Naive thymus-derived CD4-positive, alpha-beta T cell (primary cell): ENCODE results near the gene DDX39A. TPM values are rescaled to one million over a fixed set of nuclear protein-coding genes. Genes with fewer than 3 reads are reported as not detected.

ENCODE experiments used
- ATAC-seq: fragments of 150-1000 bp; cut with Tn5 transposase; 2 replicates; pipeline ENCODE4 v1.10.0; 2021; ENCODE audit warnings: mild to moderate bottlenecking, moderate library complexity
- CTCF ChIA-PET: fragments of 350-600 bp; sonication (Branson Sonifier 250); formaldehyde crosslinking; loops from one replicate; lab custom pipeline; 2021; ENCODE audit warnings: antibody characterized with exemption; lab: Charles Lee
- POLR2A ChIA-PET: fragments of 350-600 bp; sonication (Branson Sonifier 250); formaldehyde crosslinking; loops from one replicate; lab custom pipeline; 2021; ENCODE audit warnings: antibody characterized with exemption, inconsistent platforms; lab: Charles Lee
- DNase-seq, 9 donors: peaks; one replicate each; pipeline versions ENCODE4 v3.0.0 to v3.0.0-alpha.2; 2020 to 2022; ENCODE audit warnings: mixed read lengths in 1 of 9
- H3K27ac ChIP-seq: one replicate; pipeline ENCODE4 v1.7.0; 2013; ENCODE audit warnings: mild to moderate bottlenecking, low read depth, low read length, moderate library complexity
- H3K27me3 ChIP-seq, 2 donors: one replicate each; pipeline ENCODE4 v1.7.0; 2013; ENCODE audit warnings: low read length in 2 of 2, mild to moderate bottlenecking in 2 of 2, moderate library complexity in 2 of 2; ENCODE audit not compliant: control insufficient read depth in 2 of 2, insufficient read depth in 2 of 2
- H3K36me3 ChIP-seq, 3 experiments: 1 replicate in 2 of 3; 2 replicates in 1 of 3; pipeline ENCODE4 v1.7.0; 2013; ENCODE audit warnings: low read length in 3 of 3, mild to moderate bottlenecking in 3 of 3, moderate library complexity in 1 of 3; ENCODE audit not compliant: insufficient read depth in 3 of 3, control insufficient read depth in 2 of 3
- H3K4me1 ChIP-seq, 2 donors: one replicate each; pipeline ENCODE4 v1.7.0; 2013; ENCODE audit warnings: low read length in 2 of 2, mild to moderate bottlenecking in 2 of 2, moderate library complexity in 1 of 2; ENCODE audit not compliant: control insufficient read depth in 2 of 2, insufficient read depth in 2 of 2
- H3K4me3 ChIP-seq: 2 replicates; pipeline ENCODE4 v1.7.0; 2013; ENCODE audit warnings: mild to moderate bottlenecking, low read length
- H3K9me3 ChIP-seq, 3 experiments: 1 replicate in 2 of 3; 2 replicates in 1 of 3; pipeline ENCODE4 v1.7.0; 2013; ENCODE audit warnings: low read length in 3 of 3; ENCODE audit not compliant: control insufficient read depth in 2 of 3
- H3K27ac Mint-ChIP-seq, 9 donors: one replicate each; pipeline ENCODE4 v1.8.0; 2020 to 2022; ENCODE audit warnings: mixed read lengths in 9 of 9, mild to moderate bottlenecking in 8 of 9, moderate library complexity in 5 of 9, inconsistent platforms in 2 of 9
- H3K27me3 Mint-ChIP-seq, 5 donors: one replicate each; pipeline ENCODE4 v1.8.0; 2021 to 2022; ENCODE audit warnings: mixed read lengths in 5 of 5, mild to moderate bottlenecking in 1 of 5
- H3K36me3 Mint-ChIP-seq, 5 donors: one replicate each; pipeline ENCODE4 v1.8.0; 2020 to 2022; ENCODE audit warnings: mixed read lengths in 5 of 5, mild to moderate bottlenecking in 3 of 5, inconsistent platforms in 1 of 5
- H3K4me1 Mint-ChIP-seq, 7 donors: one replicate each; pipeline ENCODE4 v1.8.0; 2020 to 2022; ENCODE audit warnings: mixed read lengths in 7 of 7, mild to moderate bottlenecking in 3 of 7, inconsistent platforms in 1 of 7
- H3K4me3 Mint-ChIP-seq, 10 donors: one replicate each; pipeline ENCODE4 v1.8.0; 2020 to 2022; ENCODE audit warnings: mild to moderate bottlenecking in 10 of 10, mixed read lengths in 10 of 10, moderate library complexity in 6 of 10, inconsistent platforms in 2 of 10
- H3K9me3 Mint-ChIP-seq, 11 donors: one replicate each; pipeline ENCODE4 v1.8.0; 2020 to 2022; ENCODE audit warnings: mixed read lengths in 11 of 11, mild to moderate bottlenecking in 4 of 11, inconsistent platforms in 1 of 11, moderate library complexity in 1 of 11
- intact Hi-C, 2 donors: fragments of 100-400 bp; cut with micrococcal nuclease; formaldehyde crosslinking; loops; one replicate each; pipeline ENCODE4 v1.15.1; 2023
- polyA plus RNA-seq, 2 donors: library from polyadenylated mRNA; unstranded; fragments of 300-500 nt; fragmentation: Illumina TruSeq; gene quantifications; one replicate each; pipeline ENCODE4 v1.2.3, GENCODE V29; 2021
- total RNA-seq, 6 experiments: library from RNA in 5 of 6; stranded (reverse) in 5 of 6; gene quantifications; 1 replicate in 5 of 6; 2 replicates in 1 of 6; pipeline ENCODE4 v1.2.3 and lab custom pipeline; 2021 to 2026

DDX39A gene
- total and polyA plus RNA-seq, 7 experiments from 2014 or later: 98.6 to 288 (median 144) TPM

GRCh38 chr19:14418856-14419105 lies 360 bp downstream of the DDX39A start:
- Histone ChIP-seq H3K36me3 (peaks cover 0 to 8% (median 0%) of the 10 kb centered on the region in 3 experiments), H3K27ac (peak overlapping the region; percentile 92), H3K4me3 (peak overlapping the region; percentile 87), H3K27me3 (no peaks in the 10 kb centered on the region), H3K4me1 (peaks cover 24 to 32% of the 10 kb centered on the region in 2 donors), H3K9me3 (no peaks in the 10 kb centered on the region)
- intact Hi-C loops: loop anchor here (1.0 to 5.0 kb wide), 13 partner anchors 12 to 1268 kb away; partner anchors contain the start of genes ASF1B (in 2 of the 2), ADGRL1 (in 1 of the 2), IER2 (in 1 of the 2) and NDUFB7 (in 1 of the 2)
- ATAC-seq (peak; percentile 62), DNase-seq (no peak)
- Mint-ChIP-seq H3K36me3 (peaks cover 0 to 20% (median 6%) of the 10 kb centered on the region in 5 donors), H3K27ac (peak overlapping the region; percentile 90 to 97 (median 95)), H3K9me3 (peaks cover 0 to 6% (median 0%) of the 10 kb centered on the region in 11 donors), H3K4me3 (peak overlapping the region; percentile 83 to 97 (median 92)), H3K4me1 (peaks cover 23 to 54% (median 42%) of the 10 kb centered on the region in 7 donors), H3K27me3 (peaks cover 0 to 2% (median 0%) of the 10 kb centered on the region in 5 donors)
- POLR2A ChIA-PET: interaction anchor here (0.7 to 3.9 kb wide), 6 partner anchors 10 to 99 kb away, joined by 4 to 37 read pairs (median 8); partner anchors contain the start of genes ADGRE5 and DNAJB1
- CTCF ChIA-PET: interaction anchor here (0.8 to 2.1 kb wide), 2 partner anchors 12 to 14 kb away, joined by 4 to 5 read pairs; no protein-coding TSS in a partner anchor

- CTCF ChIA-PET: no interaction called here
- Mint-ChIP-seq H3K36me3 (peaks cover 0 to 28% (median 6%) of the 10 kb centered on the region in 5 donors), H3K4me1 (peaks cover 32 to 64% (median 53%) of the 10 kb centered on the region in 7 donors), H3K9me3 (peaks cover 0 to 6% (median 0%) of the 10 kb centered on the region in 11 donors), H3K4me3 (peak overlapping the region; percentile 52 to 96 (median 91)), H3K27me3 (peaks cover 0 to 2% (median 0%) of the 10 kb centered on the region in 5 donors), H3K27ac (peak overlapping the region; percentile 63 to 91 (median 89))
- Histone ChIP-seq H3K27ac (peak overlapping the region; percentile 92), H3K36me3 (peaks cover 6 to 28% (median 12%) of the 10 kb centered on the region in 3 experiments), H3K9me3 (no peaks in the 10 kb centered on the region), H3K27me3 (no peaks in the 10 kb centered on the region), H3K4me3 (peak overlapping the region; percentile 87), H3K4me1 (peaks cover 42 to 51% of the 10 kb centered on the region in 2 donors)
- ATAC-seq (no peak), DNase-seq (no peak)
- POLR2A ChIA-PET: interaction anchor here (0.6 to 1.0 kb wide), 3 partner anchors 51 to 70 kb away, joined by 3 read pairs; no protein-coding TSS in a partner anchor
- intact Hi-C loops: loop anchor here (5.0 kb wide), 2 partner anchors 90 to 210 kb away; partner anchors contain the start of gene ADGRL1 (in 1 of the 2)
Observed at GRCh38 chr19:14416817-14417231, 2.3 kb downstream of the DDX39A start.

GRCh38 chr19:14414926-14415690 lies 4.0 kb downstream of the DDX39A start:
- CTCF ChIA-PET: interaction anchor here (0.6 to 0.9 kb wide), 2 partner anchors 10 to 43 kb away, joined by 3 to 4 read pairs; no protein-coding TSS in a partner anchor
- Histone ChIP-seq H3K27me3 (no peaks in the 10 kb centered on the region), H3K27ac (peak overlapping the region; percentile 92), H3K4me3 (no peak overlapping the region), H3K9me3 (no peaks in the 10 kb centered on the region), H3K4me1 (peaks cover 50 to 59% of the 10 kb centered on the region in 2 donors), H3K36me3 (peaks cover 15 to 45% (median 26%) of the 10 kb centered on the region in 3 experiments)
- no peak for DNase-seq
- Mint-ChIP-seq H3K27ac (peak overlapping the region; percentile 45 to 91 (median 87)), H3K9me3 (peaks cover 0 to 6% (median 0%) of the 10 kb centered on the region in 11 donors), H3K27me3 (peaks cover 0 to 2% (median 0%) of the 10 kb centered on the region in 5 donors), H3K4me3 (peak overlapping the region in 9 of 10 donors; percentile 17 to 91 (median 51)), H3K36me3 (peaks cover 0 to 37% (median 10%) of the 10 kb centered on the region in 5 donors), H3K4me1 (peaks cover 33 to 73% (median 58%) of the 10 kb centered on the region in 7 donors)
- intact Hi-C loops: loop anchor here (5.0 kb wide), 2 partner anchors 92 to 208 kb away; partner anchors contain the start of gene ADGRL1 (in 1 of the 2)
- POLR2A ChIA-PET: interaction anchor here (0.6 to 1.0 kb wide), 4 partner anchors 26 to 330 kb away, joined by 3 read pairs; no protein-coding TSS in a partner anchor
- no peak for ATAC-seq

GRCh38 chr19:14413693-14414181 lies 5.4 kb downstream of the DDX39A start:
- peaks cover 44 to 69% of the 10 kb centered on the region in 2 donors for H3K4me1 ChIP-seq
- no peak overlapping the region for H3K27ac ChIP-seq
- Mint-ChIP-seq H3K36me3 (peaks cover 0 to 38% (median 15%) of the 10 kb centered on the region in 5 donors), H3K4me3 (peak overlapping the region in 7 of 10 donors; percentile 9 to 48 (median 34)), H3K27ac (peak overlapping the region in 8 of 9 donors; percentile 40 to 88 (median 70)), H3K4me1 (peaks cover 33 to 65% (median 54%) of the 10 kb centered on the region in 7 donors), H3K27me3 (no peaks in the 10 kb centered on the region), H3K9me3 (peaks cover 0 to 3% (median 0%) of the 10 kb centered on the region in 11 donors)
- CTCF ChIA-PET: interaction anchor here (0.9 kb wide), 1 partner anchor 15 kb away, joined by 3 read pairs; no protein-coding TSS in a partner anchor
- H3K27me3 ChIP-seq: no peaks in the 10 kb centered on the region
- intact Hi-C loops: no loop called here
- ATAC-seq (no peak), DNase-seq (no peak)
- H3K9me3 ChIP-seq: no peaks in the 10 kb centered on the region
- peaks cover 24 to 58% (median 35%) of the 10 kb centered on the region in 3 experiments for H3K36me3 ChIP-seq
- H3K4me3 ChIP-seq: no peak overlapping the region
- POLR2A ChIA-PET: interaction anchor here (0.7 to 1.6 kb wide), 6 partner anchors 10 to 52 kb away, joined by 3 to 5 read pairs (median 3); no protein-coding TSS in a partner anchor

- H3K4me1 Mint-ChIP-seq: peaks cover 38 to 69% (median 54%) of the 10 kb centered on the region in 7 donors
- no peak overlapping the region for H3K4me3 ChIP-seq
- H3K4me3 Mint-ChIP-seq: peak overlapping the region in 8 of 10 donors; percentile 9 to 48 (median 26)
- peaks cover 30 to 64% (median 35%) of the 10 kb centered on the region in 3 experiments for H3K36me3 ChIP-seq
- intact Hi-C loops: no loop called here
- peaks cover 0 to 3% (median 0%) of the 10 kb centered on the region in 11 donors for H3K9me3 Mint-ChIP-seq
- peaks cover 4 to 44% (median 20%) of the 10 kb centered on the region in 5 donors for H3K36me3 Mint-ChIP-seq
- no peak overlapping the region for H3K27ac ChIP-seq
- ChIA-PET CTCF (interaction anchor here (0.9 kb wide), 1 partner anchor 16 kb away, joined by 3 read pairs; no protein-coding TSS in a partner anchor), POLR2A (interaction anchor here (0.6 to 1.6 kb wide), 8 partner anchors 10 to 51 kb away, joined by 3 to 5 read pairs (median 3); no protein-coding TSS in a partner anchor)
- H3K27ac Mint-ChIP-seq: peak overlapping the region; percentile 25 to 88 (median 57)
- ATAC-seq: no peak
- no peak for DNase-seq
- peaks cover 44 to 69% of the 10 kb centered on the region in 2 donors for H3K4me1 ChIP-seq
- H3K27me3 Mint-ChIP-seq: no peaks in the 10 kb centered on the region
- no peaks in the 10 kb centered on the region for H3K9me3 ChIP-seq
- H3K27me3 ChIP-seq: no peaks in the 10 kb centered on the region
Observed at GRCh38 chr19:14412996-14413692, 6.0 kb downstream of the DDX39A start.
